SU-DHL-6 (cell line): ENCODE measurements around the gene ARHGAP10.

ENCODE experiments used
- H2AFZ ChIP-seq: fragments of 200-600 bp; sonication (generic); 2 replicates; pipeline ENCODE4 v1.6.1; 2014; ENCODE audit warnings: low read depth, mild to moderate bottlenecking, moderate library complexity, mixed read lengths, antibody characterized with exemption, low read length; ENCODE audit not compliant: severe bottlenecking
- H3F3A ChIP-seq: fragments of 200-600 bp; shearing (Covaris generic); 2 replicates; pipeline ENCODE4 v1.6.0; 2016; ENCODE audit warnings: antibody characterized with exemption, mild to moderate bottlenecking; ENCODE audit not compliant: insufficient read depth
- H3K27ac ChIP-seq: fragments of 200-600 bp; sonication (generic); 2 replicates; pipeline ENCODE4 v1.5.1; 2016; ENCODE audit warnings: low read depth, mild to moderate bottlenecking, low read length, moderate library complexity, mixed read lengths
- H3K27me3 ChIP-seq: fragments of 200-600 bp; sonication (generic), shearing (Covaris generic); 2 replicates; pipeline ENCODE4 v1.6.0; 2014; ENCODE audit warnings: mild to moderate bottlenecking, low read length
- H3K36me3 ChIP-seq: fragments of 200-600 bp; sonication (generic); 2 replicates; pipeline ENCODE4 v1.6.1; 2014; ENCODE audit warnings: mild to moderate bottlenecking, low read length, mixed read lengths
- H3K4me2 ChIP-seq: fragments of 300-600, 200-600 bp; shearing (Covaris generic), sonication (generic); 2 replicates; pipeline ENCODE4 v1.6.0; 2014; ENCODE audit warnings: low read length, low read depth, mild to moderate bottlenecking; ENCODE audit not compliant: poor library complexity, severe bottlenecking
- H3K4me3 ChIP-seq: fragments of 200-600 bp; sonication (generic); 2 replicates; pipeline ENCODE4 v1.5.1; 2014; ENCODE audit warnings: antibody characterized with exemption, low read length, mild to moderate bottlenecking, mixed read lengths; ENCODE audit not compliant: insufficient read depth, poor library complexity, severe bottlenecking
- H3K79me2 ChIP-seq: fragments of 200-600 bp; sonication (generic); 2 replicates; pipeline ENCODE4 v1.6.1; 2014; ENCODE audit warnings: mild to moderate bottlenecking, low read length, moderate library complexity; ENCODE audit not compliant: insufficient read depth
- H3K9ac ChIP-seq: fragments of 200-600 bp; sonication (generic); 2 replicates; pipeline ENCODE4 v1.7.0; 2014; ENCODE audit warnings: mild to moderate bottlenecking, low read length
- H3K9me2 ChIP-seq: fragments of 200-600 bp; sonication (generic); replicated peaks from 2 replicates; pipeline ENCODE4 v1.6.1; 2014; ENCODE audit warnings: low read length; ENCODE audit not compliant: insufficient read depth
- H3K9me3 ChIP-seq: fragments of 200-600 bp; sonication (generic); 2 replicates; pipeline ENCODE4 v1.6.1; 2014; ENCODE audit warnings: low read length, mixed read lengths; ENCODE audit not compliant: insufficient read depth
- H4K20me1 ChIP-seq: fragments of 200-600 bp; sonication (generic); 2 replicates; pipeline ENCODE4 v1.6.1; 2014; ENCODE audit warnings: low read depth, mild to moderate bottlenecking, antibody characterized with exemption, low read length, moderate library complexity, mixed read lengths
- CTCF ChIP-seq: fragments of 200-600 bp; sonication (generic); IDR thresholded peaks from one replicate; pipeline ENCODE4 v1.5.1; 2017; ENCODE audit warnings: antibody characterized with exemption, mild to moderate bottlenecking, low read length, moderate library complexity; ENCODE audit not compliant: insufficient read depth, poor library complexity, severe bottlenecking
- EZH2phosphoT487 ChIP-seq: fragments of 200-600 bp; sonication (generic), shearing (Covaris generic); conservative IDR thresholded peaks from 2 replicates; pipeline ENCODE4 v1.6.1; 2018; ENCODE audit warnings: mild to moderate bottlenecking, antibody characterized with exemption, low read length, moderate library complexity, mixed read lengths

ARHGAP10 gene

GRCh38 chr4:147837435-147837834 is 105.5 kb downstream of the ARHGAP10 start:
- no peak overlapping the region for H3K27ac ChIP-seq
- no peaks in the 10 kb centered on the region for H3K79me2 ChIP-seq
- no peak overlapping the region for H2AFZ ChIP-seq
- H3K9ac ChIP-seq, result no peak overlapping the region
- no peak overlapping the region for H3K4me2 ChIP-seq
- H3K9me2 ChIP-seq, result no peaks in the 10 kb centered on the region
- no peak for TF ChIP-seq EZH2phosphoT487
- no peak for TF ChIP-seq CTCF
- H3K27me3 ChIP-seq, result no peaks in the 10 kb centered on the region
- H3F3A ChIP-seq, result no peaks in the 10 kb centered on the region
- no peaks in the 10 kb centered on the region for H4K20me1 ChIP-seq
- no peak overlapping the region for H3K4me3 ChIP-seq
- no peaks in the 10 kb centered on the region for H3K9me3 ChIP-seq
- no peaks in the 10 kb centered on the region for H3K36me3 ChIP-seq

GRCh38 chr4:147837854-147838253 is 106.0 kb downstream of the ARHGAP10 start:
- Histone ChIP-seq H3K27me3 (no peaks in the 10 kb centered on the region), H3K4me3 (no peak overlapping the region), H3K9ac (no peak overlapping the region), H4K20me1 (no peaks in the 10 kb centered on the region), H3K27ac (no peak overlapping the region), H3K9me3 (no peaks in the 10 kb centered on the region), H3K4me2 (no peak overlapping the region), H3K9me2 (no peaks in the 10 kb centered on the region), H2AFZ (no peak overlapping the region), H3K79me2 (no peaks in the 10 kb centered on the region), H3K36me3 (no peaks in the 10 kb centered on the region), H3F3A (no peaks in the 10 kb centered on the region)
- TF ChIP-seq EZH2phosphoT487 (no peak), CTCF (no peak)

- no peaks in the 10 kb centered on the region for H3K9me2 ChIP-seq
- H3K36me3 ChIP-seq, result no peaks in the 10 kb centered on the region
- no peaks in the 10 kb centered on the region for H3F3A ChIP-seq
- no peak overlapping the region for H2AFZ ChIP-seq
- H3K4me2 ChIP-seq, result no peak overlapping the region
- TF ChIP-seq EZH2phosphoT487 (no peak), CTCF (no peak)
- H3K27me3 ChIP-seq, result no peaks in the 10 kb centered on the region
- no peaks in the 10 kb centered on the region for H4K20me1 ChIP-seq
- no peak overlapping the region for H3K27ac ChIP-seq
- H3K9ac ChIP-seq, result no peak overlapping the region
- no peak overlapping the region for H3K4me3 ChIP-seq
- no peaks in the 10 kb centered on the region for H3K9me3 ChIP-seq
- no peaks in the 10 kb centered on the region for H3K79me2 ChIP-seq
Measured at GRCh38 chr4:147839200-147839599, 107.3 kb downstream of the ARHGAP10 start.
